Kidney (tissue), 14 donors: Measurements from ENCODE around the gene GMDS. TPM values are rescaled to one million over a fixed set of nuclear protein-coding genes. Genes with fewer than 3 reads are reported as not detected.

Experiments used
- DNase-seq, 5 donors: peaks; one replicate each; pipeline ENCODE4 v3.0.0-alpha.2; 2013 to 2020
- FAIRE-seq: peaks from 2 replicates; lab custom pipeline; 2012; peaks lifted over from hg19 to GRCh38; lab: Jason Lieb, UNC
- H3K27ac ChIP-seq, 2 donors: one replicate each; pipeline ENCODE4 v1.7.0; 2013; ENCODE audit warnings: low read depth in 2 of 2, low read length in 2 of 2, inconsistent platforms in 1 of 2
- H3K27me3 ChIP-seq: one replicate; pipeline ENCODE4 v1.7.1; 2013; ENCODE audit warnings: low read length, inconsistent platforms; ENCODE audit not compliant: control insufficient read depth, insufficient read depth
- H3K36me3 ChIP-seq, 3 donors: one replicate each; pipeline versions ENCODE4 v1.7.0 to v1.7.1; 2013; ENCODE audit warnings: low read length in 3 of 3, control low read depth in 1 of 3, inconsistent platforms in 1 of 3; ENCODE audit not compliant: insufficient read depth in 3 of 3, control insufficient read depth in 2 of 3
- H3K4me1 ChIP-seq, 3 donors: one replicate each; pipeline versions ENCODE4 v1.7.0 to v1.7.1; 2013; ENCODE audit warnings: low read length in 3 of 3, inconsistent platforms in 1 of 3, low read depth in 1 of 3; ENCODE audit not compliant: control insufficient read depth in 2 of 3, insufficient read depth in 2 of 3
- H3K4me3 ChIP-seq, 3 donors: one replicate each; pipeline versions ENCODE4 v1.7.0 to v1.8.1; 2013; ENCODE audit warnings: low read length in 3 of 3, control low read depth in 1 of 3, inconsistent platforms in 1 of 3
- H3K9ac ChIP-seq, 3 donors: one replicate each; pipeline versions ENCODE4 v1.7.0 to v1.7.1; 2013; ENCODE audit warnings: low read length in 3 of 3, control low read depth in 1 of 3, inconsistent platforms in 1 of 3
- H3K9me3 ChIP-seq, 3 donors: one replicate each; pipeline versions ENCODE4 v1.7.0 to v1.7.1; 2013; ENCODE audit warnings: low read length in 3 of 3, control low read depth in 1 of 3, inconsistent platforms in 1 of 3; ENCODE audit not compliant: control insufficient read depth in 2 of 3, insufficient read depth in 1 of 3
- intact Hi-C: fragments of 100-400 bp; cut with DNase I; formaldehyde crosslinking; loops from one replicate; pipeline ENCODE4 v1.11.1; 2022
- polyA plus RNA-seq: library from polyadenylated mRNA; stranded (reverse); fragments of 350-450 nt; fragmentation: Illumina TruSeq; extraction: RNeasy Lipid Tissue Mini Kit (QIAGEN cat#74804); gene quantifications from one replicate; pipeline ENCODE4 v1.2.3, GENCODE V29; 2014; ENCODE audit warnings: low read depth, low replicate concordance; ENCODE audit not compliant: insufficient read depth
- total RNA-seq: library from RNA; stranded (reverse); fragmentation: NEBNext Ultra II Directional; extraction: Animal tissue kit (Norgen Biotek cat#: 25700); gene quantifications from one replicate; pipeline ENCODE4 v1.2.1, GENCODE V29; 2021
- TF ChIP-seq, protein P1 (sequence below): IDR thresholded peaks from 3 replicates; pipeline ENCODE4 v1.5.1; 2012; ENCODE audit warnings: mild to moderate bottlenecking, moderate library complexity, borderline replicate concordance; ENCODE audit not compliant: insufficient read depth; ENCODE audit errors: extremely low read depth
- donor health status: control.
- donor health status: control.
- donor health status: control.
- donor health status: control.
- donor health status: control.
- donor health status: DM: yes; HTN: yes; CAD: no.
- donor health status: Normal renal cell carcinoma (clear cell type).

Gene GMDS
- total and polyA plus RNA-seq, 2 donors from 2014 or later = 49.6 to 63.7 TPM

GRCh38 chr6:2164481-2164880 lies 80.9 kb downstream of the GMDS start:
- Histone ChIP-seq H3K27ac (no peak overlapping the region), H3K9ac (no peak overlapping the region), H3K4me1 (peaks cover 0 to 5% (median 0%) of the 10 kb centered on the region in 3 donors), H3K36me3 (no peaks in the 10 kb centered on the region), H3K9me3 (no peaks in the 10 kb centered on the region), H3K27me3 (no peaks in the 10 kb centered on the region), H3K4me3 (no peak overlapping the region)
- TF ChIP-seq, protein P1, sequence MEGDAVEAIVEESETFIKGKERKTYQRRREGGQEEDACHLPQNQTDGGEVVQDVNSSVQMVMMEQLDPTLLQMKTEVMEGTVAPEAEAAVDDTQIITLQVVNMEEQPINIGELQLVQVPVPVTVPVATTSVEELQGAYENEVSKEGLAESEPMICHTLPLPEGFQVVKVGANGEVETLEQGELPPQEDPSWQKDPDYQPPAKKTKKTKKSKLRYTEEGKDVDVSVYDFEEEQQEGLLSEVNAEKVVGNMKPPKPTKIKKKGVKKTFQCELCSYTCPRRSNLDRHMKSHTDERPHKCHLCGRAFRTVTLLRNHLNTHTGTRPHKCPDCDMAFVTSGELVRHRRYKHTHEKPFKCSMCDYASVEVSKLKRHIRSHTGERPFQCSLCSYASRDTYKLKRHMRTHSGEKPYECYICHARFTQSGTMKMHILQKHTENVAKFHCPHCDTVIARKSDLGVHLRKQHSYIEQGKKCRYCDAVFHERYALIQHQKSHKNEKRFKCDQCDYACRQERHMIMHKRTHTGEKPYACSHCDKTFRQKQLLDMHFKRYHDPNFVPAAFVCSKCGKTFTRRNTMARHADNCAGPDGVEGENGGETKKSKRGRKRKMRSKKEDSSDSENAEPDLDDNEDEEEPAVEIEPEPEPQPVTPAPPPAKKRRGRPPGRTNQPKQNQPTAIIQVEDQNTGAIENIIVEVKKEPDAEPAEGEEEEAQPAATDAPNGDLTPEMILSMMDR = no peak
- DNase-seq = no peak
- FAIRE-seq = no peak
- intact Hi-C loops = no loop called here

- TF ChIP-seq, protein P1 = no peak
- H3K4me3 ChIP-seq = no peak overlapping the region
- no peaks in the 10 kb centered on the region for H3K9me3 ChIP-seq
- H3K27ac ChIP-seq = no peak overlapping the region
- no peak for DNase-seq
- H3K27me3 ChIP-seq = no peaks in the 10 kb centered on the region
- FAIRE-seq = no peak
- peaks cover 0 to 5% (median 0%) of the 10 kb centered on the region in 3 donors for H3K4me1 ChIP-seq
- H3K36me3 ChIP-seq = no peaks in the 10 kb centered on the region
- H3K9ac ChIP-seq = no peak overlapping the region
- intact Hi-C loops = no loop called here
Observed at GRCh38 chr6:2162079-2162445, 83.3 kb downstream of the GMDS start.

GRCh38 chr6:2158596-2159271 lies 86.7 kb downstream of the GMDS start:
- Histone ChIP-seq H3K4me3 (no peak overlapping the region), H3K9me3 (no peaks in the 10 kb centered on the region), H3K27me3 (no peaks in the 10 kb centered on the region), H3K9ac (no peak overlapping the region), H3K4me1 (peaks cover 0 to 3% (median 0%) of the 10 kb centered on the region in 3 donors), H3K36me3 (no peaks in the 10 kb centered on the region), H3K27ac (no peak overlapping the region)
- TF ChIP-seq, protein P1 = peak; percentile 25
- intact Hi-C loops = no loop called here
- DNase-seq (peak in 2 of 5 donors; percentile 14 to 39), FAIRE-seq (no peak)
